Fibroblast of mammary gland (primary cell): ENCODE data around the gene KCNMA1.

Experiments
- DNase-seq: peaks from one replicate; pipeline ENCODE4 v3.0.0-alpha.2; 2010; ENCODE audit warnings: low read depth
- H3K4me3 ChIP-seq: 2 replicates; pipeline ENCODE4 v1.5.1; 2011; ENCODE audit warnings: low read depth, mild to moderate bottlenecking, low read length, moderate library complexity; ENCODE audit not compliant: control insufficient read depth
- TF ChIP-seq, protein P1 (sequence below): conservative IDR thresholded peaks from 2 replicates; pipeline ENCODE4 v1.5.1; 2011; ENCODE audit warnings: low read depth, low read length, inconsistent platforms; ENCODE audit not compliant: control insufficient read depth, insufficient read depth

The KCNMA1 gene

DNA sequence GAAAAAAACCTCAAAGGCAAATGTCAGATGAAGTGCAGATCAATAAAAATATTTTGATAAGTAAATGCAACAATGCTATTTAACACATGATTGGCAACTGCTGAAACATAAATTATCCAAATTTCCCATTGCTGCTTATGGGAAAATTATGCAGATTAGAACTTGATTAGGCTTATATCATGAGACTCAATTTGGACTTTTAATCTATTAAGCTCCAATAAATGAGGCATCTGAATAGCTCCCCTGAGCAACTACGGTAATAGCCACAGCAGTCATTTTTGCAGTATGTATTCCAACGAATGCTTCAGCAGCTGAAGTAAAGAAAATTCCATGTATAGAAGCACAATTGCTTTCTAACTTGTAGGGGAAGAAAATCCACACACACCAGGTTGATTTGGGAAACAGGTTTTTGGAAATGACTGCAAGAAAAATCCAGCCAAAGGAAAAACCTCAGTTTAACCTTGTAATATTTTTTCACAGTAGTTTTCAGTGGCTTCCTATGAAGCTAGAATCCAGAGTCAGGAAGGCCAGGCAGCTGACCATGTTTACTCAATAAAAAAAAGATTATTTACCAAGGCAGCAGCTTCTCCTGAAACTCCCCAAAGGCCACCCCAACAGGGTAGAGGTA, 716.1 kb downstream of the KCNMA1 start:
- DNase-seq: no peak
- no peak overlapping the region for H3K4me3 ChIP-seq
- TF ChIP-seq, protein P1, sequence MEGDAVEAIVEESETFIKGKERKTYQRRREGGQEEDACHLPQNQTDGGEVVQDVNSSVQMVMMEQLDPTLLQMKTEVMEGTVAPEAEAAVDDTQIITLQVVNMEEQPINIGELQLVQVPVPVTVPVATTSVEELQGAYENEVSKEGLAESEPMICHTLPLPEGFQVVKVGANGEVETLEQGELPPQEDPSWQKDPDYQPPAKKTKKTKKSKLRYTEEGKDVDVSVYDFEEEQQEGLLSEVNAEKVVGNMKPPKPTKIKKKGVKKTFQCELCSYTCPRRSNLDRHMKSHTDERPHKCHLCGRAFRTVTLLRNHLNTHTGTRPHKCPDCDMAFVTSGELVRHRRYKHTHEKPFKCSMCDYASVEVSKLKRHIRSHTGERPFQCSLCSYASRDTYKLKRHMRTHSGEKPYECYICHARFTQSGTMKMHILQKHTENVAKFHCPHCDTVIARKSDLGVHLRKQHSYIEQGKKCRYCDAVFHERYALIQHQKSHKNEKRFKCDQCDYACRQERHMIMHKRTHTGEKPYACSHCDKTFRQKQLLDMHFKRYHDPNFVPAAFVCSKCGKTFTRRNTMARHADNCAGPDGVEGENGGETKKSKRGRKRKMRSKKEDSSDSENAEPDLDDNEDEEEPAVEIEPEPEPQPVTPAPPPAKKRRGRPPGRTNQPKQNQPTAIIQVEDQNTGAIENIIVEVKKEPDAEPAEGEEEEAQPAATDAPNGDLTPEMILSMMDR: no peak

- TF ChIP-seq, protein P1: no peak
- no peak for DNase-seq
Observed at GRCh38 chr10:76920581-76920980, 717.0 kb downstream of the KCNMA1 start.

DNA sequence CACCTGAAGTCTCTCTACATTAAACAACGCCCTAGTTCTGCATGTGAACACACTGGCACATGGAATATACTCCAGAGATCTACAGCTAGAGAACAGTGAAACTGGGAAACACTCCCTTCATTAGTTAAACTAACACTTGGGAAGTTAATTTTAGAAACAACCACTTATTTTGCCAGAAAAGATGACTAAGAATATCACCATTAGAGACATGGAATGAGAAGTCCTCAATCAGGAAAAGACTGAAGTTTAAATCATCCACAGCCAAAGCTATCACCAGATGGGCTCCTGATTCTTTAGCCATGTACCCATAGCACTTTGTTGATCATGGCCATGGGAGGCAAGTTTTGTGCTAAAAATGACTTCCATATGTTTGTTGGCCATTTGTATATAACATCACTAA, 719.5 kb downstream of the KCNMA1 start:
- DNase-seq: no peak
- no peak overlapping the region for H3K4me3 ChIP-seq
- TF ChIP-seq, protein P1: no peak

More at GRCh38 chr10:76920581-76920980, 717.0 kb downstream of the KCNMA1 start:
- no peak overlapping the region for H3K4me3 ChIP-seq

DNA sequence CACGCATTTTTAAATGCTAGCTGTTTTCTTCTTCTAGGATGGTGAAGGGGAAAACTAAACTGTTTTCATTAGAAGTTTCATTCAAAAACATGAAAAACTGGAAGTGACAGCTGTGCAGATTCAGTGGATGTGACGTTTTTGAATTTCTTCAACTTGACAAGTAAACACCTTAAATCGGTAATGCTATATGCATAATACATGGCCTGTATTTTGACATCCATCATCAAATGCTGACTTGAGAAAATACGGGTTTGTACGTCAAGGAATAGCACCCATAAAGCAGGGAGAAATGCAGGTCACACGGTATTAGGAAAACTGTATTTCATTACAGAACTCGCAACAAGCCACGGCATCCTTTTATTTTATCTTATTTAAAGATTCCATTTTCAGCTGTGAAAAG, 720.5 kb downstream of the KCNMA1 start:
- no peak overlapping the region for H3K4me3 ChIP-seq
- DNase-seq: no peak
- TF ChIP-seq, protein P1: no peak

DNA sequence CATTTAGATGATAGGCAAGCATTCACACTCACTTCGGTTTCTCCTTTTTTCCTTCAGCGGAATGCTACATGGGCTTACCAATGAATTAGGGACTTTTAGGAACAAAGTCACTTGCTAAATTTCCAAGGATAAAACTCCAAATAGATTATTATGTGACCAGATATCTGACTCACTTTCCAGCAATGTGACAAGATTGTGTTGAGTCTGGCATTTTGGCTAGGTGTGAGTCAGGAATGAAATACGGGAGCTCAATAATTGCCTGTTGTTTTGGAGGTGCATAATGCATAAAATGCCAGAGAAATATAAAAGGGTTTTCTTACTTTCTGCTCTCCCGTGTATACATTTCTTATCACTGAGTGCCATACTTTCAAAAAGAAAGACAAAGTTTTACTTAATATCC, 721.1 kb downstream of the KCNMA1 start:
- no peak overlapping the region for H3K4me3 ChIP-seq
- TF ChIP-seq, protein P1: no peak
- DNase-seq: no peak

GRCh38 chr10:76915316-76915715, 722.3 kb downstream of the KCNMA1 start:
- TF ChIP-seq, protein P1: no peak
- no peak for DNase-seq
- H3K4me3 ChIP-seq: no peak overlapping the region

GRCh38 chr10:76911184-76911583, 726.4 kb downstream of the KCNMA1 start:
- no peak overlapping the region for H3K4me3 ChIP-seq
- DNase-seq: no peak
- TF ChIP-seq, protein P1: no peak
